ENCODE results near the gene CBX4.

Gene CBX4

GRCh38 chr17:79788989-79789942, 50.0 kb downstream of the CBX4 start:
- no peak for DNase-seq (ENCODE audit: low read depth in 2 of 2)

GRCh38 chr17:79788455-79788854, 50.8 kb downstream of the CBX4 start:
- DNase-seq (ENCODE audit: low read depth in 2 of 2): no peak

- no peak for DNase-seq (ENCODE audit: low read depth in 2 of 2)
Observed at GRCh38 chr17:79786930-79787643, 52.2 kb downstream of the CBX4 start.

GRCh38 chr17:79785900-79786810, 53.1 kb downstream of the CBX4 start:
- DNase-seq (ENCODE audit: low read depth in 2 of 2): no peak

GRCh38 chr17:79785017-79785899, 54.0 kb downstream of the CBX4 start:
- no peak for DNase-seq (ENCODE audit: low read depth in 2 of 2)

DNA sequence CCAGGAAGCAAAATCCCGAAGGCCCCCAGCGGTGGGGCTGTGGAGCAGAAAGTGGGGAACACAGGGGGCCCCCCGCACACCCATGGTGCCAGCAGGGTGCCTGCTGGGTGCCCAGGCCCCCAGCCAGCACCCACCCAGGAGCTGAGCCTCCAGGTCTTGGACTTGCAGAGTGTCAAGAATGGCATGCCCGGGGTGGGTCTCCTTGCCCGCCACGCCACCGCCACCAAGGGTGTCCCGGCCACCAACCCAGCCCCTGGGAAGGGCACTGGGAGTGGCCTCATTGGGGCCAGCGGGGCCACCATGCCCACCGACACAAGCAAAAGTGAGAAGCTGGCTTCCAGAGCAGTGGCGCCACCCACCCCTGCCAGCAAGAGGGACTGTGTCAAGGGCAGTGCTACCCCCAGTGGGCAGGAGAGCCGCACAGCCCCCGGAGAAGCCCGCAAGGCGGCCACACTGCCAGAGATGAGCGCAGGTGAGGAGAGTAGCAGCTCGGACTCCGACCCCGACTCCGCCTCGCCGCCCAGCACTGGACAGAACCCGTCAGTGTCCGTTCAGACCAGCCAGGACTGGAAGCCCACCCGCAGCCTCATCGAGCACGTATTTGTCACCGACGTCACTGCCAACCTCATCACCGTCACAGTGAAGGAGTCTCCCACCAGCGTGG, 54.8 kb downstream of the CBX4 start:
- DNase-seq (ENCODE audit: low read depth in 2 of 2): no peak

GRCh38 chr17:79783891-79784290, 55.3 kb downstream of the CBX4 start:
- DNase-seq (ENCODE audit: low read depth in 2 of 2): no peak
